Measurements from ENCODE around the gene RUNX1. TPM values are rescaled to one million over a fixed set of nuclear protein-coding genes. Genes with fewer than 3 reads are reported as not detected.
A peak's percentile ranks its signal among the peaks of the same experiment; 100 is the strongest.
"Not testable (repeated sequence)": the region's sequence is repeated elsewhere in the genome, so short reads cannot be mapped to it uniquely, and the experiment has no call there.

RUNX1 gene
- total RNA-seq, 2 experiments from 2014 or later, result 49.5 to 58.8 TPM

GRCh38 chr21:34994766-34995631, 54.1 kb downstream of the RUNX1 start:
- ChIA-PET POLR2A (interaction anchor here (0.6 to 0.9 kb wide), 5 partner anchors 11 to 401 kb away, joined by 3 to 5 read pairs (median 3); no protein-coding TSS in a partner anchor), CTCF (interaction anchor here (1.1 to 1.4 kb wide), 2 partner anchors 20 to 39 kb away, joined by 3 to 6 read pairs; no protein-coding TSS in a partner anchor)
- Mint-ChIP-seq H3K4me1 (peaks cover 79% of the 10 kb centered on the region), H3K4me3 (no peak overlapping the region), H3K27ac (no peak overlapping the region), H3K27me3 (no peaks in the 10 kb centered on the region), H3K36me3 (ENCODE audit: low read depth) (peaks cover 20% of the 10 kb centered on the region), H3K9me3 (ENCODE audit: low read depth) (no peaks in the 10 kb centered on the region)
- DNase-seq (peak; percentile 32), ATAC-seq (peak; percentile 31)
- intact Hi-C loops (cut with DNase I, micrococcal nuclease), result loop anchor here in 1 of 2 experiments (5.0 kb wide), 1 partner anchor 407 kb away; no protein-coding TSS in a partner anchor

GRCh38 chr21:34993521-34993921, 55.6 kb downstream of the RUNX1 start:
- intact Hi-C loops (cut with DNase I, micrococcal nuclease), result loop anchor here in 1 of 2 experiments (5.0 kb wide), 1 partner anchor 409 kb away; no protein-coding TSS in a partner anchor
- POLR2A ChIA-PET; CTCF ChIA-PET; H3K27me3 Mint-ChIP-seq; H3K9me3 Mint-ChIP-seq (ENCODE audit: low read depth); H3K27ac Mint-ChIP-seq; H3K4me3 Mint-ChIP-seq; DNase-seq; ATAC-seq: not testable (repeated sequence)
- Mint-ChIP-seq H3K4me1 (peaks cover 79% of the 10 kb centered on the region), H3K36me3 (ENCODE audit: low read depth) (peaks cover 11% of the 10 kb centered on the region)

DNA sequence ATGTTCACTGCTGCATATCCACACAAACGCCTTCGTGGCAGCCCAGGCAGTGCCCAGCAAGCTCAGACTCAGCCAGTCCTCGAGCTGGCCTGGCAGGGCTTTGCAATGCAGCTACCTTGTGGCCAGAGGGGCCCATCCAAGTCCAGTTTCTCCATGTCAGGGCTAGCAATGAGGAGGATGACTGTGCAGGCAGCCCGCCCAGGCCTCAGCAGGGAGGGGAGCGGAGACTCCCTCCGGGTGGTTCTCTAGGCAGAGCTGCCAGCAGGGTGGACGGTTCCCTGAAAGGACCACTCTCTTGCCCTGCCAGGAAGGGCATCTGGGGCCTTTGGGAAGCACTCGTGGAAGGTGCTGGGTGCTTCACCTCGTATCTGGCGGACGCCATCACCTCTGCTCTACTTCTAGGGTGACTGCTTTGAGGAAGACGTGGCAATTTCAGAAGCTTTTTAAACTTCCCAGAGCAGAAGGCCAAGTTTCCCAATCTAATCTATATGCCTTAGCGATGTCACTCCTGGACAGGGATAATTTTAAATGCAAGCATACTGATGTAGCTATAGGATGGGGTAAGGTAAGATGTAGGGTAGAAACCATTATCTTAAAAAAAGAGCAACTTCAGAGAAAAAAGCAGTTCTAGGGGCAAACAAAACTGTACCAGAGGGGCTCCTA, 56.2 kb downstream of the RUNX1 start:
- H3K9me3 Mint-ChIP-seq (ENCODE audit: low read depth), result no peaks in the 10 kb centered on the region
- no peak overlapping the region for H3K4me3 Mint-ChIP-seq
- no peak for ATAC-seq
- intact Hi-C loops (cut with DNase I, micrococcal nuclease), result loop anchor here in 1 of 2 experiments (5.0 kb wide), 1 partner anchor 409 kb away; no protein-coding TSS in a partner anchor
- H3K4me1 Mint-ChIP-seq, result peaks cover 79% of the 10 kb centered on the region
- no peak for DNase-seq
- POLR2A ChIA-PET, result no interaction called here
- no peak overlapping the region for H3K27ac Mint-ChIP-seq
- no peaks in the 10 kb centered on the region for H3K27me3 Mint-ChIP-seq
- peaks cover 8% of the 10 kb centered on the region for H3K36me3 Mint-ChIP-seq (ENCODE audit: low read depth)
- CTCF ChIA-PET, result interaction anchor here (0.6 kb wide), 1 partner anchor 32 kb away, joined by 3 read pairs; no protein-coding TSS in a partner anchor

DNA sequence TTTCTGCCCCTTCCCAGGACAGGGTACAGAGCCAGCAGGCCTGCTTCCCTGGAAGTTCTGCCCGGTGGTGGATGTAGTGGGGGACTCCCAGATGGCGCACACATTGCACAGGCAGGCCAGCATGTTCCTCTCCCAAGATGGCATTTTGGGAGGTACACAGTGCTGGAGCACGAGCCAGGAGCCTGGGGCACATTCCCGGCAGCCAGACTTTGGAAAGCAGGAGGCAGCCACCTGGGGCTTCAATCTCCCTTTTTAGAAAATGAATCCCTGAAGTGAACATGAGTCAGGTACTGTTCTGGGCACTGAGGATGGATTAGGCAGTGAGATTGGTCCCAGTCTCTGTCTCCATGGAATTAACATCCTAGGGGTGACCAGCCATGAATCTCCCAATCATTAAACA, 56.9 kb downstream of the RUNX1 start:
- H3K9me3 Mint-ChIP-seq (ENCODE audit: low read depth), result no peaks in the 10 kb centered on the region
- intact Hi-C loops (cut with DNase I, micrococcal nuclease), result loop anchor here in 1 of 2 experiments (5.0 kb wide), 1 partner anchor 410 kb away; no protein-coding TSS in a partner anchor
- no peak for DNase-seq
- H3K4me1 Mint-ChIP-seq, result peaks cover 79% of the 10 kb centered on the region
- POLR2A ChIA-PET, result no interaction called here
- peaks cover 8% of the 10 kb centered on the region for H3K36me3 Mint-ChIP-seq (ENCODE audit: low read depth)
- no peaks in the 10 kb centered on the region for H3K27me3 Mint-ChIP-seq
- no peak for ATAC-seq
- CTCF ChIA-PET, result no interaction called here
- no peak overlapping the region for H3K4me3 Mint-ChIP-seq
- no peak overlapping the region for H3K27ac Mint-ChIP-seq

DNA sequence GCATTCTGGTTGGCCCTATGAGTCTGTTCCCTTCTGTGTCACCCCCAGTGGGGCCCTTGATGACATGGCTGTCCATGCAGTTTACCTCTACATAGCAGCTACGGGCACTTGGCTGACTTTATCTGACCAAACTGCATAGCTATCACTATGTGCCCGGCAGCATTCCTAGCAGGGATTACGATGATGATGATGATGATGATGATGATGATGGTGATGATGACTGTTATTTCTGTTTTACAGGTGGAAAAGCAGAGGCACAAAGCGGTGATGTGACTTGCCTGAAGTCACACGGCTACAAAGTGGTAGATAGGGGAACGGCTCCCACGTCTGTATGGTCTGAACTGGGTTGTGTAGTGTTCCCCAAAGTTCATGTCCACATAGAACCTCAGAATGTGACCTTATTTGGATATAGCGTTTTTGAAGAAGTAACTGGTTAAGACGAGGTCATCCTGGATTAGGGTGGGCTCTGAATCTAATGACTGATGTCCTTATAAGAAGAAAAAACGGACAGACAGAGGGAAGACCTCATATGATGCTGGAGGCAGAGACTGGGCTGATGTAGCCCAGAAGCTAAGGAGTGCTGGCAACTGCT, 57.6 kb downstream of the RUNX1 start:
- H3K4me1 Mint-ChIP-seq, result peaks cover 79% of the 10 kb centered on the region
- POLR2A ChIA-PET, result no interaction called here
- H3K36me3 Mint-ChIP-seq (ENCODE audit: low read depth), result peaks cover 8% of the 10 kb centered on the region
- ATAC-seq, result no peak
- H3K9me3 Mint-ChIP-seq (ENCODE audit: low read depth), result no peaks in the 10 kb centered on the region
- H3K4me3 Mint-ChIP-seq, result no peak overlapping the region
- H3K27ac Mint-ChIP-seq, result peak overlapping the region; percentile 39
- CTCF ChIA-PET, result interaction anchor here (0.5 to 3.0 kb wide), 2 partner anchors 8 to 233 kb away, joined by 4 to 11 read pairs; no protein-coding TSS in a partner anchor
- DNase-seq, result peak; percentile 47
- H3K27me3 Mint-ChIP-seq, result no peaks in the 10 kb centered on the region
- intact Hi-C loops (cut with DNase I, micrococcal nuclease), result loop anchor here (2.0 to 5.0 kb wide), 2 partner anchors 13 to 411 kb away; no protein-coding TSS in a partner anchor

DNA sequence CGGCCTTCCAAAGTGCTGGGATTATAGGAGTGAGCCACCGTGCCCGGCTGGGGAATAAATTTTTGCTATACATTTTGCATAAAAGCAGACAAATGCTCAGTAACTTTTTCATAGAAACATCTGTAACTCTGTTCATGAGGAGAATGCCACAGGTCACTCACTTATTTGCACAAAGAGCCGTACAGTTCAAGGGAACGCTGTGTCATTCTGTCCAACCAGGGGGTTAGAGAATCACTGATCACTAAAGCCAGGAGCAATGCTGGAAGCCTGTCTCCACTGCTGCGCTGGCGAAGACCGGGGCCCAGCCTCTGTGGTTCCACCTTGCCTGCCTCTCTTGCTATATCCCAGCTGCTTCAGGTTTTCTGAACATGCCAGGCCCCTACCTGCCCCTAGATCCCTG, 58.3 kb downstream of the RUNX1 start:
- ChIA-PET CTCF (interaction anchor here (0.5 to 5.0 kb wide), 10 partner anchors 9 to 409 kb away, joined by 3 to 27 read pairs (median 6); no protein-coding TSS in a partner anchor), POLR2A (interaction anchor here (0.6 to 2.3 kb wide), 7 partner anchors 16 to 937 kb away, joined by 3 to 35 read pairs (median 17); partner anchors contain the start of gene RUNX1)
- intact Hi-C loops (cut with DNase I, micrococcal nuclease), result loop anchor here (1.0 to 5.0 kb wide), 4 partner anchors 12 to 411 kb away; no protein-coding TSS in a partner anchor
- no peaks in the 10 kb centered on the region for H3K9me3 Mint-ChIP-seq (ENCODE audit: low read depth)
- H3K27ac Mint-ChIP-seq, result peak overlapping the region; percentile 24
- DNase-seq (no peak), ATAC-seq (no peak)
- no peak overlapping the region for H3K4me3 Mint-ChIP-seq
- peaks cover 79% of the 10 kb centered on the region for H3K4me1 Mint-ChIP-seq
- peaks cover 13% of the 10 kb centered on the region for H3K36me3 Mint-ChIP-seq (ENCODE audit: low read depth)
- no peaks in the 10 kb centered on the region for H3K27me3 Mint-ChIP-seq

- no peak overlapping the region for H3K4me3 Mint-ChIP-seq
- no peaks in the 10 kb centered on the region for H3K9me3 Mint-ChIP-seq (ENCODE audit: low read depth)
- ATAC-seq (peak; percentile 76), DNase-seq (peak; percentile 84)
- intact Hi-C loops (cut with DNase I, micrococcal nuclease), result loop anchor here (1.0 to 10.0 kb wide), 8 partner anchors 14 to 413 kb away; no protein-coding TSS in a partner anchor
- no peaks in the 10 kb centered on the region for H3K27me3 Mint-ChIP-seq
- peak overlapping the region; percentile 88 for H3K27ac Mint-ChIP-seq
- ChIA-PET POLR2A (interaction anchor here (0.5 to 2.3 kb wide), 19 partner anchors 10 to 104 kb away, joined by 3 to 35 read pairs (median 7); partner anchors contain the start of gene RUNX1), CTCF (interaction anchor here (0.5 to 5.0 kb wide), 24 partner anchors 10 to 589 kb away, joined by 3 to 27 read pairs (median 4); no protein-coding TSS in a partner anchor)
- peaks cover 15% of the 10 kb centered on the region for H3K36me3 Mint-ChIP-seq (ENCODE audit: low read depth)
- peaks cover 77% of the 10 kb centered on the region for H3K4me1 Mint-ChIP-seq
These were observed 59.6 kb downstream of the RUNX1 start for GRCh38 chr21:34989337-34990151.

GRCh38 chr21:34988625-34989024, 60.5 kb downstream of the RUNX1 start:
- Mint-ChIP-seq H3K4me3 (no peak overlapping the region), H3K36me3 (ENCODE audit: low read depth) (peaks cover 19% of the 10 kb centered on the region)
- POLR2A ChIA-PET, result interaction anchor here (0.6 to 2.3 kb wide), 10 partner anchors 19 to 99 kb away, joined by 3 to 35 read pairs (median 12); partner anchors contain the start of gene RUNX1

DNA sequence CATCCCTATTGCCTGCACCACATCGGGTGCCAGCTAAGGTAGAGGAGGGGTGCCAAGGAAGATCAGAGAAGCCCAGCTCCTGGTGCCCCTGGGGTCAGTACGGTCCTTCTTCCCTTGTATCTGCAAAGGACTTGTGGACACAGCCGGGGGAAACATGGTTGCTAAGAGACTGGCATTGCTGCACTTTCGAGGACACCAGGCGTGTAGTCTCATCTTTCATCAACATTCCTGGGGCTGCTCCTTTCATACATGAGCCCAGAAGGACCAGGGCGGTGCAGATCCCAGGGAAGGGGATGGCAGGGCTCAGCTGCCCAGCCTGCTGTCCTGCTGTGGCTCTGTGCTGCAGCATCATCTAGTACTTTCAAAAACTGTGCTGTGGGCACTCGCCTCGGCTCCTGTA, 61.0 kb downstream of the RUNX1 start:
- Mint-ChIP-seq H3K4me1 (peaks cover 91% of the 10 kb centered on the region), H3K27ac (peak overlapping the region; percentile 89)
- no peak for DNase-seq

More at GRCh38 chr21:34988625-34989024, 60.5 kb downstream of the RUNX1 start:
- intact Hi-C loops (cut with DNase I, micrococcal nuclease), result loop anchor here (1.0 to 10.0 kb wide), 5 partner anchors 151 to 414 kb away; no protein-coding TSS in a partner anchor
- ATAC-seq, result no peak
- Mint-ChIP-seq H3K9me3 (ENCODE audit: low read depth) (no peaks in the 10 kb centered on the region), H3K4me1 (peaks cover 86% of the 10 kb centered on the region), H3K27me3 (no peaks in the 10 kb centered on the region), H3K27ac (peak overlapping the region; percentile 88)
- DNase-seq, result no peak
- CTCF ChIA-PET, result interaction anchor here (0.5 to 5.0 kb wide), 12 partner anchors 11 to 502 kb away, joined by 3 to 27 read pairs (median 7); no protein-coding TSS in a partner anchor

More for the DNA sequence above, 61.0 kb downstream of the RUNX1 start:
- no peaks in the 10 kb centered on the region for H3K27me3 Mint-ChIP-seq
- no peak overlapping the region for H3K4me3 Mint-ChIP-seq
- no peak for ATAC-seq
- intact Hi-C loops (cut with DNase I, micrococcal nuclease), result loop anchor here (5.0 to 10.0 kb wide), 4 partner anchors 164 to 414 kb away; no protein-coding TSS in a partner anchor
- peaks cover 19% of the 10 kb centered on the region for H3K36me3 Mint-ChIP-seq (ENCODE audit: low read depth)
- ChIA-PET POLR2A (interaction anchor here (0.6 to 1.8 kb wide), 7 partner anchors 18 to 103 kb away, joined by 3 to 10 read pairs (median 6); no protein-coding TSS in a partner anchor), CTCF (interaction anchor here (1.0 to 5.0 kb wide), 5 partner anchors 38 to 98 kb away, joined by 3 to 27 read pairs (median 10); no protein-coding TSS in a partner anchor)
- no peaks in the 10 kb centered on the region for H3K9me3 Mint-ChIP-seq (ENCODE audit: low read depth)

Measured in activated CD4-positive, alpha-beta T cell treated with anti-CD3 and anti-CD28 coated beads for 36 hours (primary cell).